ENCODE data around the gene SPAM1.

- TF ChIP-seq, protein P1, sequence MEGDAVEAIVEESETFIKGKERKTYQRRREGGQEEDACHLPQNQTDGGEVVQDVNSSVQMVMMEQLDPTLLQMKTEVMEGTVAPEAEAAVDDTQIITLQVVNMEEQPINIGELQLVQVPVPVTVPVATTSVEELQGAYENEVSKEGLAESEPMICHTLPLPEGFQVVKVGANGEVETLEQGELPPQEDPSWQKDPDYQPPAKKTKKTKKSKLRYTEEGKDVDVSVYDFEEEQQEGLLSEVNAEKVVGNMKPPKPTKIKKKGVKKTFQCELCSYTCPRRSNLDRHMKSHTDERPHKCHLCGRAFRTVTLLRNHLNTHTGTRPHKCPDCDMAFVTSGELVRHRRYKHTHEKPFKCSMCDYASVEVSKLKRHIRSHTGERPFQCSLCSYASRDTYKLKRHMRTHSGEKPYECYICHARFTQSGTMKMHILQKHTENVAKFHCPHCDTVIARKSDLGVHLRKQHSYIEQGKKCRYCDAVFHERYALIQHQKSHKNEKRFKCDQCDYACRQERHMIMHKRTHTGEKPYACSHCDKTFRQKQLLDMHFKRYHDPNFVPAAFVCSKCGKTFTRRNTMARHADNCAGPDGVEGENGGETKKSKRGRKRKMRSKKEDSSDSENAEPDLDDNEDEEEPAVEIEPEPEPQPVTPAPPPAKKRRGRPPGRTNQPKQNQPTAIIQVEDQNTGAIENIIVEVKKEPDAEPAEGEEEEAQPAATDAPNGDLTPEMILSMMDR (conservative IDR thresholded peaks at IDR 0.05; ENCODE audit: low read depth in 2 of 2), result no peak
- TF ChIP-seq POLR2AphosphoS5 (IDR thresholded peaks at IDR 0.05; ENCODE audit: low read depth) (no peak), ETS1 (IDR thresholded peaks at IDR 0.05) (no peak)
- TF ChIP-seq, protein P2, sequence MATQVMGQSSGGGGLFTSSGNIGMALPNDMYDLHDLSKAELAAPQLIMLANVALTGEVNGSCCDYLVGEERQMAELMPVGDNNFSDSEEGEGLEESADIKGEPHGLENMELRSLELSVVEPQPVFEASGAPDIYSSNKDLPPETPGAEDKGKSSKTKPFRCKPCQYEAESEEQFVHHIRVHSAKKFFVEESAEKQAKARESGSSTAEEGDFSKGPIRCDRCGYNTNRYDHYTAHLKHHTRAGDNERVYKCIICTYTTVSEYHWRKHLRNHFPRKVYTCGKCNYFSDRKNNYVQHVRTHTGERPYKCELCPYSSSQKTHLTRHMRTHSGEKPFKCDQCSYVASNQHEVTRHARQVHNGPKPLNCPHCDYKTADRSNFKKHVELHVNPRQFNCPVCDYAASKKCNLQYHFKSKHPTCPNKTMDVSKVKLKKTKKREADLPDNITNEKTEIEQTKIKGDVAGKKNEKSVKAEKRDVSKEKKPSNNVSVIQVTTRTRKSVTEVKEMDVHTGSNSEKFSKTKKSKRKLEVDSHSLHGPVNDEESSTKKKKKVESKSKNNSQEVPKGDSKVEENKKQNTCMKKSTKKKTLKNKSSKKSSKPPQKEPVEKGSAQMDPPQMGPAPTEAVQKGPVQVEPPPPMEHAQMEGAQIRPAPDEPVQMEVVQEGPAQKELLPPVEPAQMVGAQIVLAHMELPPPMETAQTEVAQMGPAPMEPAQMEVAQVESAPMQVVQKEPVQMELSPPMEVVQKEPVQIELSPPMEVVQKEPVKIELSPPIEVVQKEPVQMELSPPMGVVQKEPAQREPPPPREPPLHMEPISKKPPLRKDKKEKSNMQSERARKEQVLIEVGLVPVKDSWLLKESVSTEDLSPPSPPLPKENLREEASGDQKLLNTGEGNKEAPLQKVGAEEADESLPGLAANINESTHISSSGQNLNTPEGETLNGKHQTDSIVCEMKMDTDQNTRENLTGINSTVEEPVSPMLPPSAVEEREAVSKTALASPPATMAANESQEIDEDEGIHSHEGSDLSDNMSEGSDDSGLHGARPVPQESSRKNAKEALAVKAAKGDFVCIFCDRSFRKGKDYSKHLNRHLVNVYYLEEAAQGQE (IDR thresholded peaks at IDR 0.05; ENCODE audit: unreplicated experiment), result no peak
These were observed 14.7 kb downstream of the SPAM1 start for GRCh38 chr7:123939784-123940183.
